Neuron (in vitro differentiated cells): ENCODE data around the gene ADAMTS2.
"Not testable (repeated sequence)": the region's sequence is repeated elsewhere in the genome, so short reads cannot be mapped to it uniquely, and the experiment has no call there.

Source experiments
- H2AFZ ChIP-seq: one replicate; pipeline ENCODE4 v1.6.1; 2013; ENCODE audit warnings: low read depth, mild to moderate bottlenecking, inconsistent platforms, low read length, moderate library complexity
- H3K27me3 ChIP-seq: one replicate; pipeline ENCODE4 v1.6.1; 2013; ENCODE audit warnings: low read length; ENCODE audit not compliant: insufficient read depth
- H3K36me3 ChIP-seq: one replicate; pipeline ENCODE4 v1.6.1; 2013; ENCODE audit warnings: low read length; ENCODE audit not compliant: insufficient read depth
- H3K4me1 ChIP-seq: one replicate; pipeline ENCODE4 v1.6.1; 2013; ENCODE audit warnings: low read length; ENCODE audit not compliant: insufficient read depth
- H3K4me3 ChIP-seq: 2 replicates; pipeline ENCODE4 v1.5.1; 2013; ENCODE audit warnings: mild to moderate bottlenecking, low read length, moderate library complexity
- H3K9me3 ChIP-seq: one replicate; pipeline ENCODE4 v1.6.1; 2013; ENCODE audit warnings: low read length

Gene ADAMTS2

DNA sequence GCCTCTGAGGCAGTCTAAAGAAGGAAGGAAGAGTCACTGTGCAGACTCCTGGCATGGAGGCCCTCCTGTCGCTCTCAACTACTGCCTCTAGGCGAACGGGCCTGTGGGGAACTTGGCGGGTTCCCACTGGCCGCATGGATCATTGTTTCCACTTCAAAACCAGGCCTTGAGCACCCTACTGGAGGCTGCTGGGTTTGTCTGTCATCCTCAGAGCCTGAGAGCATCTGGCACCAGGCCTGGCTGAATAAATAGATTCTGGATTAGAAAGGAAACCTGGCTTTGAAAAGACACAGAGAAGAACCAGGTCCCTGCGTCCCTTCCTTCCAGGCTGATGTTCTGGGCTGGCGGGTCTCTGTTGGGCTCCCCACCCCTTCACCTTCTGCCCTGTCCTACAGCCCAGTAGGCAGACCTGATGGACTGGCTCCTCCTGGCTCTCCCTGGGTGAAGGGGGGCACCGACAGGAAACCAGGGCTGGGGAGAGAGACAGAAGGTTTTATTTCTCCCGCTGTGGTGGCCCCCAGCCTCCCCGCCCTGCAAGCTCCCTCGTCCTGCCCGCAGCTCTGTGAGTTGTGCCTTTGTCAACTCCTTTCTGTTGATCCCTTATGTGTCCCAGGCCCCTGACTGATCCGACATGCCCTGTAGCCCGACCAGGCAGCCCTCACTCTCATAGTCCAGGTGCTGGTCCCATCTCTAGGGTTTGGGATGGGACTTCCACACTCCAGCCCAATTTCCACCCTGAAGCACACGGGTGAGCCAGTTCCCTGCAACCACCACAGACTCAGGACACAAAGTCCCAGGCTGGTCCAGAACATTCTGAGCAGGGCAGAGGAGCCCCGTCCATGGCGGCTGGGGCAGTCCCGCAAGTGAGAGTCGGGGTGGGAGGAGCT, 50.1 kb downstream of the ADAMTS2 start:
- no peak overlapping the region for H3K4me3 ChIP-seq
- H3K4me1 ChIP-seq = no peaks in the 10 kb centered on the region
- H3K9me3 ChIP-seq = no peaks in the 10 kb centered on the region
- peaks cover 3% of the 10 kb centered on the region for H3K27me3 ChIP-seq
- no peak overlapping the region for H2AFZ ChIP-seq
- no peaks in the 10 kb centered on the region for H3K36me3 ChIP-seq

GRCh38 chr5:179294131-179294780, 51.0 kb downstream of the ADAMTS2 start:
- H2AFZ ChIP-seq = no peak overlapping the region
- no peaks in the 10 kb centered on the region for H3K4me1 ChIP-seq
- H3K27me3 ChIP-seq = peaks cover 3% of the 10 kb centered on the region
- no peaks in the 10 kb centered on the region for H3K36me3 ChIP-seq
- no peak overlapping the region for H3K4me3 ChIP-seq
- H3K9me3 ChIP-seq = no peaks in the 10 kb centered on the region

- peaks cover 3% of the 10 kb centered on the region for H3K27me3 ChIP-seq
- H3K9me3 ChIP-seq = no peaks in the 10 kb centered on the region
- H3K4me1 ChIP-seq = no peaks in the 10 kb centered on the region
- H2AFZ ChIP-seq = no peak overlapping the region
- H3K4me3 ChIP-seq = no peak overlapping the region
- H3K36me3 ChIP-seq = no peaks in the 10 kb centered on the region
Observed at GRCh38 chr5:179292681-179293635, 52.3 kb downstream of the ADAMTS2 start.

- peaks cover 3% of the 10 kb centered on the region for H3K27me3 ChIP-seq
- no peaks in the 10 kb centered on the region for H3K4me1 ChIP-seq
- H3K36me3 ChIP-seq = no peaks in the 10 kb centered on the region
- no peak overlapping the region for H3K4me3 ChIP-seq
- H2AFZ ChIP-seq = no peak overlapping the region
- H3K9me3 ChIP-seq = no peaks in the 10 kb centered on the region
Observed at GRCh38 chr5:179292202-179292601, 53.1 kb downstream of the ADAMTS2 start.

DNA sequence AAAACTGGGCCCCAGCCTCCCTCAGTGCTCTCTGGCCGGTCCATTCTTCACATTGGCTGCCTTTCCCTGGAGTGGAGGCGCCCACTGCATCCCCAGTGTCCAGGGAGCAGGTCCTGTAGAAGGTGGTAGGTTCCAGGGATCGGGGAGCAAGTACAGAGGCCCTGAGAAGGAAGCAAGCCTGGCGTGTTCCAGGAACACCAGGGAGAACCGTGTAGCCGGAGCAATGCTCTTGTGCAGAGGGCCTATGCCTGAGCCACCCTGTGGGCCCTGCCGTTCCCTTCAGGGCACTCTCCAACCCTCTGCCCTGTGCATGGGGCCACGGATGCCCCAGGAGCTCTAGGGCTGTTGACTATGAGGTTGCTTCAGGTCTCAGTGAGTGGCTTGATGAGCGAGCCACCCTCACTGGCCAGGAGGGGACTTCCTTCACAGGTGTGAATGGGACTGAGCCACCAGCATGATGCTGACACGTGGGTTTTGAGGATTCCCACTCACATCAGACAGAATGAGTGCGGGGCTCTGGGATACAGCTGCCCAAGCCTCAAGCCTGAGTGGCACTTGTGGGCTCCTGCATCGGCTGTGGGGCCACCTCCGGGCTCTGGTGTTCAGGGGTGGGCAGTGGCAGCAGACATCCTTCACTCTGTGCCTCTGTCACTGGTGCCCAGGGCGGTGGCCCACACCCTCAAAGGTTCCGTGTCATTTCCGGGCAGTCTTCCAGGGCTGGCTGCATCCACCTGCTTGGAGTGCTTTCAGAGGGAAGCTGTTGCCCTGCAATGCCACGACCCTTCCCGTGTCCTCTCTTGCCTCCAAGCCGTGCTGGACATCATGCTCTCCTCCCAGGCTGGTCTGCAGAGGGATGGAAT, 54.4 kb downstream of the ADAMTS2 start:
- Histone ChIP-seq H3K4me1 (no peaks in the 10 kb centered on the region), H3K27me3 (no peaks in the 10 kb centered on the region), H3K4me3 (no peak overlapping the region), H3K9me3 (no peaks in the 10 kb centered on the region), H3K36me3 (no peaks in the 10 kb centered on the region), H2AFZ (no peak overlapping the region)

GRCh38 chr5:179289756-179290385, 55.4 kb downstream of the ADAMTS2 start:
- H3K4me3 ChIP-seq = no peak overlapping the region
- no peaks in the 10 kb centered on the region for H3K27me3 ChIP-seq
- H3K4me1 ChIP-seq = no peaks in the 10 kb centered on the region
- H2AFZ ChIP-seq = no peak overlapping the region
- no peaks in the 10 kb centered on the region for H3K9me3 ChIP-seq
- no peaks in the 10 kb centered on the region for H3K36me3 ChIP-seq

DNA sequence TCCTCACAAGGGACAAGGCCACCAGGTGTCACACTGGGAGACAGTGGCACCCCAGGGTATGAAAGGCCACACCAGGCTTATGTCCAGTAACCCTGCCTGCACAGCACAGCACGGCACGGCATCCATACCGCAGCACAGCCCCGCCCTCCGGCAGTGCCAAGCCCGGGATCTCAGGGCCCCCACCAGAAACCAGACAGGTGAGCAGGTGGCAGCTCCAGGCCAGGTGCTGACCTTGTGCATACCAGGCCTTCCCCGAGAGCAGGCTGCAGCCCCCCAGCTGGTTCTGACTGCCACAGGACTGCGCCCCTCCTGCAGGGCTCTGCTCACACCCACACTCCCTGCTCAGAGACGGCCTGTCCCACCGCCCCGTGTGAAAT, 56.5 kb downstream of the ADAMTS2 start:
- Histone ChIP-seq H3K4me3 (no peak overlapping the region), H3K27me3 (no peaks in the 10 kb centered on the region), H3K4me1 (no peaks in the 10 kb centered on the region), H3K9me3 (no peaks in the 10 kb centered on the region), H2AFZ (no peak overlapping the region), H3K36me3 (no peaks in the 10 kb centered on the region)

DNA sequence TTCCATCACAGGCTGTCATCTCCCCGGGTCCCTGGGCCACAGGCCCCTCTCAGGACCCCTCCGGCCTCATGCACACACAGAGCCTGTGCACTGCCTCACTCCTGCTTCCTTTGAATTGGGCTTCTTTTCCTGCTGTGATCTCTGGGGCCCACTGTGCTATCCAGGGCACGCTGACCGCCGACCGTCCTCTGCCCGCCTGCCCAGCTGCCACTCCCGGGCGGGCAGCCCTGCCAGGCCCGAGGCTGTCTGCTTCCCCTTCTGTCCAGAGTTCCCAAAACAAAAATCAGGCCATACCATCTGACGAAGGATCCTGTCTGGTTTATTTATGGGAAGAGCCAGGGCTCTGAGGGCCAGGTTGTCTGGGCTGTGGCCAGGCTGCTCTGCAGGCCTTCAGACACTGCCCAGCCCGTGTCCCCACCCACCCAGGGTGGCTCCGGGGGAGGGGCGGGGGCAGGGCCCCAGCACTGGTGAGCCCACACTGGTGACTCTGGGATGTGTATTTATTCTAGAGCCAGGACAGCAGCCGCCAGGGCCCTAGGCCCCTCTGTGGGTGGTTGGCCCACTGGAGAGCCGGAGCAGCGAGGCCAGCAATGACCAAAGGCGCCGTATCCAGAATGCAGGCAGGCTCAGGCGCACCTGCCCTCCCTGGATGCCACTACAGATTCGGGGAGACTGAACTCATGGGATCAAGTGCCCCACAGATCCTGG, 57.0 kb downstream of the ADAMTS2 start:
- Histone ChIP-seq H3K27me3 (no peaks in the 10 kb centered on the region), H3K36me3 (no peaks in the 10 kb centered on the region), H3K9me3 (no peaks in the 10 kb centered on the region), H3K4me3 (no peak overlapping the region), H2AFZ (no peak overlapping the region), H3K4me1 (no peaks in the 10 kb centered on the region)

GRCh38 chr5:179287631-179288030, 57.6 kb downstream of the ADAMTS2 start:
- H3K36me3 ChIP-seq = no peaks in the 10 kb centered on the region
- H3K27me3 ChIP-seq = no peaks in the 10 kb centered on the region
- no peak overlapping the region for H2AFZ ChIP-seq
- no peak overlapping the region for H3K4me3 ChIP-seq
- H3K4me1 ChIP-seq = no peaks in the 10 kb centered on the region
- no peaks in the 10 kb centered on the region for H3K9me3 ChIP-seq

DNA sequence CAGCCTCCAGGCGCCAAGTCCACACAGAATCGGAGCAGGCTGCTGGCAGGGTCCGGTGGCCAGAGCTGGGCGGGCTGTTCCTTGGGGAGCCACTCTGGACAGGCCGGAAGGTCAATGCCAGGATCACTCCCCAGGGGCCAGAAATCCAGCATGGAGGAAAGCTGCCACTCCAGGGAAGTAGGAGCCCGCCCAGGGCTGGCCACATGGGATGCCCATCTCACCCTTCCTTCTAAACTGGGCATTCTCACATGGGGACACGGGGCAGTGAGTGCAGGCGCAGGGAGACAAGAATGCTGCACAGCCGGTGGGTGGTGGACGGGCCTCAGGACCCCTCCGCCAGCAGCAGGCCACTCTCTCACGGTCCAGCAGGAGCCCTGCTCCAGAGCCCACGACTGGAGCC, 58.2 kb downstream of the ADAMTS2 start:
- Histone ChIP-seq H3K27me3 (no peaks in the 10 kb centered on the region), H3K4me3 (no peak overlapping the region), H3K4me1 (no peaks in the 10 kb centered on the region), H2AFZ (no peak overlapping the region), H3K36me3 (no peaks in the 10 kb centered on the region), H3K9me3 (peaks cover 2% of the 10 kb centered on the region)

- H3K4me3 ChIP-seq, H3K27me3 ChIP-seq: not testable (repeated sequence)
Observed at GRCh38 chr5:179285776-179286162, 59.5 kb downstream of the ADAMTS2 start.

More at GRCh38 chr5:179285776-179286162, 59.5 kb downstream of the ADAMTS2 start:
- not testable (repeated sequence) for H3K36me3 ChIP-seq, H2AFZ ChIP-seq, H3K9me3 ChIP-seq, H3K4me1 ChIP-seq
